ENCODE results near the gene OXSM. TPM values are rescaled to one million over a fixed set of nuclear protein-coding genes. Genes with fewer than 3 reads are reported as not detected.
A peak's percentile ranks its signal among the peaks of the same experiment; 100 is the strongest.

The OXSM gene
- polyA plus RNA-seq, 3 donors, result 2.9 to 8.2 (median 4.5) TPM

- H3K27me3 Mint-ChIP-seq (ENCODE audit: low read depth in 3 of 3), result no peaks in the 10 kb centered on the region
- H3K27me3 ChIP-seq (ENCODE audit: control insufficient read depth in 2 of 2, insufficient read depth in 2 of 2, low read length in 2 of 2), result no peaks in the 10 kb centered on the region
- no peaks in the 10 kb centered on the region for H3K9me3 ChIP-seq (replicated peaks in 1 of 2; ENCODE audit: control insufficient read depth in 1 of 2, insufficient read depth in 1 of 2, low read length in 2 of 2)
- peaks cover 0 to 12% (median 2%) of the 10 kb centered on the region in 7 donors for H3K9me3 Mint-ChIP-seq
- H3K36me3 ChIP-seq (replicated peaks in 1 of 2; ENCODE audit: control insufficient read depth in 1 of 2, insufficient read depth in 2 of 2, low read length in 2 of 2), result no peaks in the 10 kb centered on the region
- intact Hi-C loops (cut with micrococcal nuclease), result no loop called here
- H3K4me1 Mint-ChIP-seq, result peaks cover 2% of the 10 kb centered on the region
- no peak for TF ChIP-seq CTCF (IDR thresholded peaks at IDR 0.05)
- no peak overlapping the region for H3K4me2 ChIP-seq (replicated peaks; ENCODE audit: extremely low read depth, low read length, poor library complexity, severe bottlenecking)
- no peaks in the 10 kb centered on the region for H3K4me1 ChIP-seq (ENCODE audit: control insufficient read depth in 1 of 2, insufficient read depth in 2 of 2, low read length in 2 of 2)
- no peaks in the 10 kb centered on the region for H3K36me3 Mint-ChIP-seq
- no peaks in the 10 kb centered on the region for H3K79me2 ChIP-seq (ENCODE audit: insufficient read depth, low read length)
- no peak overlapping the region for H3K4me3 ChIP-seq (replicated peaks in 1 of 3; ENCODE audit: low read depth in 2 of 3, low read length in 3 of 3)
- no peak overlapping the region for H3K4me3 Mint-ChIP-seq
- no peak overlapping the region for H3K27ac Mint-ChIP-seq
- H4K20me1 ChIP-seq (ENCODE audit: insufficient read depth, low read length), result no peaks in the 10 kb centered on the region
- no peak overlapping the region for H2AFZ ChIP-seq (ENCODE audit: insufficient read depth, low read depth, low read length, poor library complexity, severe bottlenecking)
- H3K9ac ChIP-seq (ENCODE audit: insufficient read depth, low read length, poor library complexity, severe bottlenecking), result no peak overlapping the region
- H3K27ac ChIP-seq (ENCODE audit: low read depth in 1 of 2, low read length in 2 of 2), result no peak overlapping the region
- no peak for DNase-seq
These were observed 44.5 kb downstream of the OXSM start for GRCh38 chr3:25834346-25834745.

- no peak overlapping the region for H3K4me3 ChIP-seq (replicated peaks in 1 of 3; ENCODE audit: low read depth in 2 of 3, low read length in 3 of 3)
- TF ChIP-seq CTCF (IDR thresholded peaks at IDR 0.05), result no peak
- Mint-ChIP-seq H3K27me3 (ENCODE audit: low read depth in 3 of 3) (no peaks in the 10 kb centered on the region), H3K4me3 (no peak overlapping the region), H3K36me3 (no peaks in the 10 kb centered on the region), H3K4me1 (peaks cover 2% of the 10 kb centered on the region), H3K9me3 (peaks cover 0 to 12% (median 2%) of the 10 kb centered on the region in 7 donors), H3K27ac (peak overlapping the region in 1 of 7 donors; percentile 82)
- intact Hi-C loops (cut with micrococcal nuclease), result no loop called here
- H2AFZ ChIP-seq (ENCODE audit: insufficient read depth, low read depth, low read length, poor library complexity, severe bottlenecking), result no peak overlapping the region
- no peak for DNase-seq
- no peak overlapping the region for H3K4me2 ChIP-seq (replicated peaks; ENCODE audit: extremely low read depth, low read length, poor library complexity, severe bottlenecking)
- no peaks in the 10 kb centered on the region for H4K20me1 ChIP-seq (ENCODE audit: insufficient read depth, low read length)
- H3K9ac ChIP-seq (ENCODE audit: insufficient read depth, low read length, poor library complexity, severe bottlenecking), result no peak overlapping the region
- no peaks in the 10 kb centered on the region for H3K79me2 ChIP-seq (ENCODE audit: insufficient read depth, low read length)
- no peaks in the 10 kb centered on the region for H3K4me1 ChIP-seq (ENCODE audit: control insufficient read depth in 1 of 2, insufficient read depth in 2 of 2, low read length in 2 of 2)
- 95% methylated on average over 2 of the region's 2 CpGs for WGBS (ENCODE audit: insufficient coverage)
- no peaks in the 10 kb centered on the region for H3K36me3 ChIP-seq (replicated peaks in 1 of 2; ENCODE audit: control insufficient read depth in 1 of 2, insufficient read depth in 2 of 2, low read length in 2 of 2)
- no peaks in the 10 kb centered on the region for H3K27me3 ChIP-seq (ENCODE audit: control insufficient read depth in 2 of 2, insufficient read depth in 2 of 2, low read length in 2 of 2)
- no peaks in the 10 kb centered on the region for H3K9me3 ChIP-seq (replicated peaks in 1 of 2; ENCODE audit: control insufficient read depth in 1 of 2, insufficient read depth in 1 of 2, low read length in 2 of 2)
- no peak overlapping the region for H3K27ac ChIP-seq (ENCODE audit: low read depth in 1 of 2, low read length in 2 of 2)
These were observed 46.7 kb downstream of the OXSM start for GRCh38 chr3:25836579-25836978.

Data from CD14-positive monocyte (primary cell).